ENCODE measurements around the gene LRRC59.
"Not testable (repeated sequence)": the region's sequence is repeated elsewhere in the genome, so short reads cannot be mapped to it uniquely, and the experiment has no call there.

LRRC59 gene
- total RNA-seq: 82.6 reads per million, percentile 79 among the genes with 10 or more reads in this experiment

- DNase-seq: peak; percentile 89
Observed at GRCh38 chr17:50397111-50397918, at the start of gene LRRC59. Gene LRRC59, minus strand, starts transcription at chr17:50397523. Its CDS starts 206 bp downstream, at chr17:50397317.

GRCh38 chr17:50445730-50446325 is 48.5 kb upstream of the LRRC59 start:
- DNase-seq: no peak

- no peak for DNase-seq
Observed at GRCh38 chr17:50444841-50445715, 47.8 kb upstream of the LRRC59 start.

- DNase-seq: no peak
Observed at GRCh38 chr17:50443505-50443974, 46.2 kb upstream of the LRRC59 start.

- no peak for DNase-seq
Observed at GRCh38 chr17:50440838-50441829, 43.8 kb upstream of the LRRC59 start.

- no peak for DNase-seq
Observed at GRCh38 chr17:50440172-50440837, 43.0 kb upstream of the LRRC59 start.

- DNase-seq: no peak
Observed at GRCh38 chr17:50439008-50439407, 41.7 kb upstream of the LRRC59 start.

- no peak for DNase-seq
Observed at GRCh38 chr17:50437409-50437808, 40.1 kb upstream of the LRRC59 start.

GRCh38 chr17:50432125-50432762 is 34.9 kb upstream of the LRRC59 start:
- no peak for DNase-seq

GRCh38 chr17:50430821-50431618 is 33.7 kb upstream of the LRRC59 start:
- no peak for DNase-seq

- no peak for DNase-seq
Observed at GRCh38 chr17:50429793-50430192, 32.5 kb upstream of the LRRC59 start.

- no peak for DNase-seq
Observed at GRCh38 chr17:50428831-50429424, 31.6 kb upstream of the LRRC59 start.

GRCh38 chr17:50428126-50428525 is 30.8 kb upstream of the LRRC59 start:
- DNase-seq: not testable (repeated sequence)

- no peak for DNase-seq
Observed at GRCh38 chr17:50426814-50427787, 29.8 kb upstream of the LRRC59 start.

- DNase-seq: no peak
Observed at GRCh38 chr17:50426472-50426782, 29.1 kb upstream of the LRRC59 start.

- peak; percentile 61 for DNase-seq
Observed at GRCh38 chr17:50425682-50426471, 28.6 kb upstream of the LRRC59 start, which contains the start of gene ACSF2. Gene ACSF2, plus strand, starts transcription at chr17:50426218. Its CDS starts 44 bp downstream, at chr17:50426262.

GRCh38 chr17:50424996-50425681 is 27.8 kb upstream of the LRRC59 start:
- no peak for DNase-seq

All from effector CD4-positive, alpha-beta T cell (primary cell).